Activated T-helper 2 cell treated with anti-CD3 and anti-CD28 coated beads, Interferon-gamma antibody, Interleukin-2, Interleukin-4, amounts not matched to agents 10 μg/mL and 5 μg/mL and 100 μg/mL, durations not matched to agents 14 hours and 24 hours and 36 hours (primary cell): ENCODE data around the gene CAMSAP2. TPM values are rescaled to one million over a fixed set of nuclear protein-coding genes. Genes with fewer than 3 reads are reported as not detected.
"Not testable (repeated sequence)": the region's sequence is repeated elsewhere in the genome, so short reads cannot be mapped to it uniquely, and the experiment has no call there.

Experiments
- DNase-seq: peaks from one replicate; pipeline ENCODE4 v3.0.0; 2021; ENCODE audit warnings: low spot score
- H3K27ac Mint-ChIP-seq: one replicate; pipeline ENCODE4 v1.8.0; 2021; ENCODE audit warnings: mixed read lengths
- H3K27me3 Mint-ChIP-seq: one replicate; pipeline ENCODE4 v1.8.0; 2021; ENCODE audit warnings: low read depth, mixed read lengths
- H3K36me3 Mint-ChIP-seq: one replicate; pipeline ENCODE4 v1.8.0; 2021; ENCODE audit warnings: low read depth, mixed read lengths
- H3K4me1 Mint-ChIP-seq: one replicate; pipeline ENCODE4 v1.8.0; 2021; ENCODE audit warnings: low read depth, mixed read lengths
- H3K4me3 Mint-ChIP-seq: one replicate; pipeline ENCODE4 v1.8.0; 2021; ENCODE audit warnings: low read depth, mild to moderate bottlenecking, moderate library complexity, mixed read lengths
- H3K9me3 Mint-ChIP-seq: one replicate; pipeline ENCODE4 v1.8.0; 2021; ENCODE audit warnings: mixed read lengths
- intact Hi-C: fragments of 100-400 bp; cut with micrococcal nuclease; formaldehyde crosslinking; loops from one replicate; pipeline ENCODE4 v1.15.1; 2023
- total RNA-seq: library from RNA; stranded (reverse); gene quantifications from 2 replicates; pipeline ENCODE4 v1.2.3, GENCODE V29; 2022

The CAMSAP2 gene
- total RNA-seq, 1 donor from 2014 or later: 0.52 TPM

DNA sequence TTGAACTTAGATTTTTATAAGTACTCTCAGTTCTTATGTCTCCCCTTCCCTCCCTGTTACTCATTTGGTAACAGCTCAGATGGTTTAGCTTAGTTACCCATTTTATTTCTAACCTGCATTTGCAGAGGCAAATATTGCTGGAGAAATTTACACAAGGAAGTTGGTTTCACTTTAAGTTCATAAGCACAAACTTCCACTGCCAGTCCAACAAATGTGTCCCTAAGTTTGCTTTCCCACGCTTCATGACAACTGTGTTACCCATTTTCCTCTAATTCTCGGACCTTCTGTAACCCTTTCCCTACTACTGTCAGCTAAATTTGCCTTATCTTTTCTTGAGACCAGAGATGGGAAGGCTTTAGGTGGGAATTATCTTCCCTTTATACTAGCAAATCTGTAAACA lies 70.2 kb downstream of the CAMSAP2 start:
- no peak for DNase-seq
- intact Hi-C loops: no loop called here
- H3K9me3 Mint-ChIP-seq: no peaks in the 10 kb centered on the region
- H3K27me3 Mint-ChIP-seq: peaks cover 40% of the 10 kb centered on the region
- no peak overlapping the region for H3K27ac Mint-ChIP-seq
- H3K4me3 Mint-ChIP-seq: no peak overlapping the region
- H3K4me1 Mint-ChIP-seq: no peaks in the 10 kb centered on the region
- H3K36me3 Mint-ChIP-seq: no peaks in the 10 kb centered on the region

DNA sequence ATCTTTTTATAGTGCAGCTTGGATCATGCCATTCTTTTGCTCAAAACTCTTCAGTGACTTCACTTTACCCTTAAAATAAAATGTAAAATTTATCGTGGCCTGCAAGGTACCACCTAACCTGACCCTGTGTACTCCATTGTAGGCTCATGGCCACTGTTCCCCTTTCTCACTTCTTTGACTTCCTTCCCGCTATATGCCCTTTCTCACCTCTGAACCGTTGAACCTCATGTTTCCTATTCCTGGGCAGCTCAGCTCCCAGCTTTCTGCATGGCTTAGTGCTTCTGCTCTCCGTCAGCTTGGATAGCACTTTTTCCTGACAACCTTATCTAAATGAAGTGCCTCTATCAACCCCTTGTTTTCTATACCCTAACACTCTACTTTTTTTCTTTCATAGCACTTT lies 73.0 kb downstream of the CAMSAP2 start:
- H3K4me3 Mint-ChIP-seq: no peak overlapping the region
- DNase-seq: no peak
- no peaks in the 10 kb centered on the region for H3K36me3 Mint-ChIP-seq
- H3K27me3 Mint-ChIP-seq: peaks cover 25% of the 10 kb centered on the region
- no peaks in the 10 kb centered on the region for H3K4me1 Mint-ChIP-seq
- H3K9me3 Mint-ChIP-seq: no peaks in the 10 kb centered on the region
- intact Hi-C loops: no loop called here
- no peak overlapping the region for H3K27ac Mint-ChIP-seq

DNA sequence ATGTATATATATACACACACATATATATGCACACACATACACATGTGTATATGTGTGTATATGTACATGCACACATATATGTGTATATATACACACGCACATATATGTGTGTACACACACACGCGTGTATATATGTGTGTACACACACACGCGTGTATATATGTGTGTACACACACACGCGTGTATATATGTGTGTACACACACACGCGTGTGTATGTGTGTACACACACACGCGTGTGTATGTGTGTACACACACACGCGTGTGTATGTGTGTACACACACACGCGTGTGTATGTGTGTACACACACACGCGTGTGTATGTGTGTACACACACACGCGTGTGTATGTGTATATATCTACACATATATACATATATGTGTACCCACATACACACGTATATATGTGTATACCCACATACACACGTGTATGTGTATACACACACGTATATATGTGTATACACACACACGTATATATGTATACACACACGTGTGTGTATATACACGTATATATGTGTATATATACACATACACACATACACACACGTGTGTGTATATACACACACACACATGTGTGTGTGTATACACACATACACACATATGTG lies 78.0 kb downstream of the CAMSAP2 start:
- H3K4me3 Mint-ChIP-seq, intact Hi-C loops, DNase-seq, H3K9me3 Mint-ChIP-seq, H3K36me3 Mint-ChIP-seq, H3K4me1 Mint-ChIP-seq, H3K27ac Mint-ChIP-seq: not testable (repeated sequence)
- H3K27me3 Mint-ChIP-seq: peaks cover 22% of the 10 kb centered on the region

DNA sequence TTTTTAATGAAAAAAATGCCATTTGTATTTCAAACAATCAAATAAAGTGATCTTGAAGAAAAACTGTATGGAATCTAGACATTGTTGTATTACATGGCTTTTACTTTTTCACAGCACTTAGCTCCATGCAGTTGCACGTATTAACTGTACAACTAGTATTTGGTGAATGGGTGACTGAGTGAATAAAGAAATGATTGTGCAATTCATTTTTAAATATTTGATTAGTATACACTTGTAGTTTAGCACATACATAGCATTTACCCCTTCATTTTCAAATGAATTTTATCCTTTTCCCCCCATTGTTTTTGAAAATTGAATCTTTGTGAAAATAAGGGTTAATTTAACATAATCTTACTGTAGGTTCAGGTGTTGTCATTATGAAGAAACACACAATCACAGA lies 79.6 kb downstream of the CAMSAP2 start:
- no peak for DNase-seq
- intact Hi-C loops: no loop called here
- Mint-ChIP-seq H3K27ac (no peak overlapping the region), H3K4me3 (no peak overlapping the region), H3K9me3 (no peaks in the 10 kb centered on the region), H3K4me1 (no peaks in the 10 kb centered on the region), H3K27me3 (peaks cover 14% of the 10 kb centered on the region), H3K36me3 (no peaks in the 10 kb centered on the region)

- H3K36me3 Mint-ChIP-seq: no peaks in the 10 kb centered on the region
- H3K9me3 Mint-ChIP-seq: no peaks in the 10 kb centered on the region
- peaks cover 17% of the 10 kb centered on the region for H3K27me3 Mint-ChIP-seq
Observed at GRCh38 chr1:200819726-200820125, 81.0 kb downstream of the CAMSAP2 start.

GRCh38 chr1:200831091-200831490 lies 92.4 kb downstream of the CAMSAP2 start:
- Mint-ChIP-seq H3K36me3 (no peaks in the 10 kb centered on the region), H3K4me3 (no peak overlapping the region), H3K9me3 (no peaks in the 10 kb centered on the region), H3K27ac (no peak overlapping the region), H3K4me1 (no peaks in the 10 kb centered on the region), H3K27me3 (peaks cover 22% of the 10 kb centered on the region)
- no peak for DNase-seq
- intact Hi-C loops: no loop called here

More at GRCh38 chr1:200819726-200820125, 81.0 kb downstream of the CAMSAP2 start:
- H3K4me3 Mint-ChIP-seq: no peak overlapping the region
- intact Hi-C loops: no loop called here
- no peak for DNase-seq
- H3K4me1 Mint-ChIP-seq: no peaks in the 10 kb centered on the region
- no peak overlapping the region for H3K27ac Mint-ChIP-seq

DNA sequence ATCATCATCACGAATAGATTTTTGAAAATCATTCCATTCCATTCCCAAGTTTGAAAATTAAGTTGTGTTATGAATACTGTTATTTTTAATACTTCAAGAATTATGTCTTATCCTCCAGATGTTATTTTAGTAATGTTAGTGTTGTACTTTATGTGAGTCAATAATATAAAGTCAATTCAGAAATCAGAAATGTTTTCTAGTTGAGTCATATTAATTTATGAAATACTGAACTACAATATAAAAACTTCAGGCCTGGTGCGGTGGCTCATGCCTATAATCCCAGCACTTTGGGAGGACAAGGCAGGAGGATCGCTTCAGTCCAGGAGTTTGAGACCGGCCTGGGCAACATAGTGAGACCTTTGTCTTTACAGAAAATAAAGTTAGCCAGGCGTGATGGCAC lies 95.7 kb downstream of the CAMSAP2 start:
- Mint-ChIP-seq H3K9me3 (no peaks in the 10 kb centered on the region), H3K27ac (no peak overlapping the region), H3K27me3 (peaks cover 25% of the 10 kb centered on the region), H3K4me3 (no peak overlapping the region), H3K36me3 (no peaks in the 10 kb centered on the region), H3K4me1 (no peaks in the 10 kb centered on the region)
- intact Hi-C loops: no loop called here
- DNase-seq: no peak

GRCh38 chr1:200836213-200836612 lies 97.5 kb downstream of the CAMSAP2 start:
- Mint-ChIP-seq H3K27me3 (peaks cover 20% of the 10 kb centered on the region), H3K27ac (no peak overlapping the region), H3K4me1 (no peaks in the 10 kb centered on the region), H3K4me3 (no peak overlapping the region), H3K9me3 (no peaks in the 10 kb centered on the region), H3K36me3 (no peaks in the 10 kb centered on the region)
- DNase-seq: no peak
- intact Hi-C loops: no loop called here

- Mint-ChIP-seq H3K4me3 (no peak overlapping the region), H3K4me1 (no peaks in the 10 kb centered on the region), H3K36me3 (no peaks in the 10 kb centered on the region), H3K27me3 (peaks cover 16% of the 10 kb centered on the region), H3K9me3 (no peaks in the 10 kb centered on the region), H3K27ac (no peak overlapping the region)
- intact Hi-C loops: no loop called here
- no peak for DNase-seq
Observed at GRCh38 chr1:200837931-200838571, 99.4 kb downstream of the CAMSAP2 start.

- no peak for DNase-seq
- Mint-ChIP-seq H3K9me3 (no peaks in the 10 kb centered on the region), H3K27ac (no peak overlapping the region), H3K4me1 (no peaks in the 10 kb centered on the region), H3K27me3 (peaks cover 16% of the 10 kb centered on the region), H3K4me3 (no peak overlapping the region), H3K36me3 (no peaks in the 10 kb centered on the region)
- intact Hi-C loops: no loop called here
Observed at GRCh38 chr1:200838676-200839445, 100.2 kb downstream of the CAMSAP2 start.

DNA sequence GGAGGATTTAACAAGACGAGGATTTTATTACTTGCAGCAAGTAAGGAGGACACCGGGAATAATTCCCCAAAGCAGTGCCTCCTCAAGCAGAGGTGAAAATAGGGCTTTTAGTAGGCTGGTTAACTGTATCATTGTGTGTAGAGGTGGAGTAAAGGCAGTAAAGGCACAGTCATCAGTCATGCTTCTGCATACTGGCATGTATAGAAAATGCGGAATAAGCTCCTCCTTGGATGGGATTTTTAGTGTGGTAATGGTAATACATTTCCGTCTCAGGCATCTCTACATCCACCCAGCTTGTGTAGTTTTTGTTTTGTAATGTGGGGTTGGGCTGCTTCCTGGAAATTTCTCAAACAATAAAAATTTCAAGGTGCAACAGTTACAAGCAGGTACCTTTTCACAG lies 106.7 kb downstream of the CAMSAP2 start:
- peaks cover 35% of the 10 kb centered on the region for H3K27me3 Mint-ChIP-seq
- no peak overlapping the region for H3K27ac Mint-ChIP-seq
- H3K4me1 Mint-ChIP-seq: no peaks in the 10 kb centered on the region
- H3K9me3 Mint-ChIP-seq: no peaks in the 10 kb centered on the region
- no peaks in the 10 kb centered on the region for H3K36me3 Mint-ChIP-seq
- intact Hi-C loops: no loop called here
- H3K4me3 Mint-ChIP-seq: no peak overlapping the region
- no peak for DNase-seq

- H3K27me3 Mint-ChIP-seq: peaks cover 43% of the 10 kb centered on the region
- H3K4me1 Mint-ChIP-seq: no peaks in the 10 kb centered on the region
- intact Hi-C loops: no loop called here
- no peaks in the 10 kb centered on the region for H3K36me3 Mint-ChIP-seq
- no peak overlapping the region for H3K27ac Mint-ChIP-seq
- H3K4me3 Mint-ChIP-seq: no peak overlapping the region
- no peaks in the 10 kb centered on the region for H3K9me3 Mint-ChIP-seq
- no peak for DNase-seq
Observed at GRCh38 chr1:200846398-200846797, 107.7 kb downstream of the CAMSAP2 start.

GRCh38 chr1:200849430-200849829 lies 110.7 kb downstream of the CAMSAP2 start:
- H3K4me1 Mint-ChIP-seq: peaks cover 2% of the 10 kb centered on the region
- no peak overlapping the region for H3K4me3 Mint-ChIP-seq
- no peak overlapping the region for H3K27ac Mint-ChIP-seq
- no peaks in the 10 kb centered on the region for H3K36me3 Mint-ChIP-seq
- no peaks in the 10 kb centered on the region for H3K9me3 Mint-ChIP-seq
- H3K27me3 Mint-ChIP-seq: peaks cover 51% of the 10 kb centered on the region
- intact Hi-C loops: no loop called here
- no peak for DNase-seq
